HG03108 (cell line): ENCODE data around the gene PLEKHN1.
"Not testable (repeated sequence)": the region's sequence is repeated elsewhere in the genome, so short reads cannot be mapped to it uniquely, and the experiment has no call there.

Experiments used
- ATAC-seq: cut with Tn5 transposase; IDR thresholded peaks from one replicate; pipeline ENCODE4 v1.9.1; 2021; ENCODE audit warnings: moderate library complexity; ENCODE audit not compliant: unreplicated experiment

The PLEKHN1 gene

GRCh38 chr1:973459-974292 lies 7.4 kb downstream of the PLEKHN1 start:
- ATAC-seq = no peak

DNA sequence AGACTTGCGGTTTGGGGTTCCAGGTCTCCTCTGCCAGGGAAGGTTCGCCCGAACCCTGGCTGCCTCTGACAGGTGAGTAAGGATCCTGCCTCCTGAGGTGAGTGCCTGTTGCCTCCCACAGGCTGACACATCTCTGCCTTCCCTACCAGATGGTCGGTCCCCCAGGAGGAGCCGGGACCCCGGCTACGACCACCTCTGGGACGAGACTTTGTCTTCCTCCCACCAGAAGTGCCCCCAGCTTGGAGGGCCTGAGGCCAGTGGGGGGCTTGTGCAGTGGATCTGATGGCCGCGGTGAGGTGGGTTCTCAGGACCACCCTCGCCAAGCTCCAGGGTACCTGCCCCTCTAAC lies 8.0 kb downstream of the PLEKHN1 start:
- no peak for ATAC-seq

DNA sequence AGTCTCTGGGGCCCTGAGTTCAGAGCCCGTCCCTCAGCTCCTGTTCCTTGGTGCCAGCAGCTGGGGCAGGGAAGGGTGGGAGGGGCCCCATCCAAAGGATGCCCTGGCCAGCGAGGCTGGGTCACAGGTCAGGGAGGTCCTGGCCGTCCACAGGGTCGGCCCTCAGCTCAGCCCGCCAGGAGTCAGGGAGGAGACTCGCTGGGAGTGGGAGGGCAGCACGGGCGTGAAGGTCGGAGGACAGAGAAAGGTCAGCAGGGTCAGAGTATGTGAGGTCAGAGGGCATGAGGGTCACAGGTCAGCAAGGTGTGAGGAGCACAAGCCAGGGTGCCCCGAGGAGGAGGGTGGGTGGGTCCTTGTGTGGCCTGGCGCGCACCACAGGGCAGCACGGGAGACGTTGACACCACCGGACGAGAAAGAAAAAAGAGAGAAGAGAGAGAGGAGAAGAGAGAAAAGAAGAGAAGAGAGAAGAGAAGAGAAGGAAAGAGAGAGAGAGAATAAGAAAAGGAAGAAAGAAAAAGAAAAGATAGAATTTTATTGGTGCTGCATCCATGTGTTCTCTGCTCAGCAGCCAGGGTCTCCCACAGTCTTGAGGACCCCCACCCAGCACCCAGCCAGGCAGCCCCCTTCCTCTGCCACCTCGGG lies 8.5 kb downstream of the PLEKHN1 start:
- ATAC-seq = no peak

DNA sequence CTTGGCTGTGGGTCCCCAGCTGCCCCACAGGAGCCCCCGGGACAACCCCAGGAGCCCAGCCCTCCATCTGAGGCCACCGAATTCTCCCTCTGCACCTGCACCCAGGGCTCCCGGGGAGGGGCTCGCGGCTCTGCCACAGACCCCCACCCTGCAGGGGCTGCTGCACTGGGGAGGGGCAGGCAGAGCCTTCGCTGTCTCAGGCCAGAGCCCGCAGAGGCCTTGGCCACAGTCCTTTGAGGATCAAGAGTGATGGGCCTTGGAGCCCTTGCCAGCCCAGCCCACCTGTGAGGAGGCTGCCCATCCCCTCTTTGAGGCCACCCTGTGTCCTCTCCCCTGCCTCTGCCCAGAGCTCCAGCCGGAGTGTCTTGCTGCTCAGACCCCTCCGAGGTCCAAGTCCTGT lies 9.1 kb downstream of the PLEKHN1 start:
- no peak for ATAC-seq

DNA sequence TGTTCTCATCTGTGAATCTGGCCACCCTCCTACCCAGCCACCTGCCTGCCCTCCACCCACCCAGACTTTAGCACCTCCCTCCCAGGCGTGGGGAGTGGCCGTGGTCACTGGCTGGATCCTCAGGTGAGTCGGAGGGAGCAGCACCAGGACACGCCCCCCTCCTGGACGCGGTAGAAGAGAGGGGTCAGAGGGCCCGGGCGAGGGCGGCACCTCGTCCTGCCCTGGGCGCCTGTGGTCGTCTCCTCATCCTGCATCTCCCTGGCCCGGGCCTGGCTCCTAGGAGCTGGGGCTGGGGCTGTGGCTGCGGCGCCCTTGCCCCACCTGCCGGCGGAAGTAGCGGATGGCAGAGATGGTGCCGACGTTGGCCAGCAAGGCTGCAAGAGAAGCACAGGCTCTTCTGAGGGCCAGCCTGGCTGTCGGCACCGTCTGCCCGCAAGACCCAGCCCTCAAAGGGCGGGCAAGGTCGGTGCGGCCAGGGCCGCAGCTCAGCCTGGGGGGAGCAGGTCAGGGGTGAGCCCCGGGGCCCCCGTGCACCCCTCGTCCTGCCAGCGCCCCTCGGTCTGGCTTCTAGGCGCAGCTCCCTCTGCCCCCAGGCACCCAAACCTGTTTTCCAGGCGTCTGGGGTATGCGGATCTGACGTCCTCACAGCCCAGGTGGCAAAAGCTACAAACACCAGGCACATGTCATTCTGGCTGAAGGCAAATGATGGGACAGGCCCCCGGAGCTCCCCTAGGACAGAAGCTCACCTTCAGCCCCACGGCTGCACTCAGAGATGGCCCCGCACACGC lies 9.8 kb downstream of the PLEKHN1 start:
- peak; percentile 59 for ATAC-seq

DNA sequence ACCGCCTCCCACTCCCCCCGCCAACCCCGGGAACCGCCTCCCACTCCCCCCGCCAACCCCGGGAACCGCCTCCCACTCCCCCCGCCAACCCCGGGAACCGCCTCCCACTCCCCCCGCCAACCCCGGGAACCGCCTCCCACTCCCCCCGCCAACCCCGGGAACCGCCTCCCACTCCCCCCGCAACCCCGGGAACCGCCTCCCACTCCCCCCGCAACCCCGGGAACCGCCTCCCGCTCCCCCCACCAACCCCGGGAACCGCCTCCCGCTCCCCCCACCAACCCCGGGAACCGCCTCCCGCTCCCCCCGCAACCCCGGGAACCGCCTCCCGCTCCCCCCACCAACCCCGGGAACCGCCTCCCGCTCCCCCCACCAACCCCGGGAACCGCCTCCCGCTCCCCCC lies 10.5 kb downstream of the PLEKHN1 start:
- not testable (repeated sequence) for ATAC-seq

DNA sequence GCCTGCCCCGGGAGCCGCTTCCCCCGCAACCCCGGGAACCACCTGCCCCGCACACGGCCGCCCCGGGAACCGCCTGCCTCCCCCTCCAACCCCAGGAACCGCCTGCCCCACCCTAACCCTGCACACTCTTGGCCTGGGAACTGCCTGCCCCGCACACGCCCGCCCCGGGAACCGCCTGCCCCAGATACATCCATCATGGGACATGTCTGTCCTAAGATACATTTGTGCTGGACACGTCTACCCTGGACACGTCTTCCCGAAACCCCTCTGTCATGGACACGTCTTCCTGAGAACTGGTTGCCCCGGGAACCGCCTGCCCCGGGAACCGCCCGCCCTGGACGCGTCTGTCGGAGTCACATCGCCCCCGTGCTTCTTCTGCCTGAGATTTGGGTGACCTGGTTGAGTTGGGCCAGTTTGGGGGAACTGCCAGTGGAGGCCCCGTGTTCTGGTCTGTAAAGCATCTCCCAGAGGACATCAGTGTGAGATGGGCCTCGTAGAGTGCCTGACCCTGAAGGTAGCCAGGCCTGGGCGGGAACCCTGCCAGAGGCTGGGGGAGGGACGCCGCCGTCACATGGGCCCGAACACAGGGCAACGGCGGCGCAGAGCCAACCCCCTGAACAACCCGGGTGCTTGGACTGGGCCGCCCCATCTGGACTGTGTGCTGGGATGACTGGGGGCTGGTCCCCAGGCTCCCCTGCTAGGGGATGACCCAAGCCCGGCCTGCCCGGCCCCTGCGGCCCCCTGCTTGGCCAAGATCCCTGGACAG lies 12.0 kb downstream of the PLEKHN1 start:
- no peak for ATAC-seq

DNA sequence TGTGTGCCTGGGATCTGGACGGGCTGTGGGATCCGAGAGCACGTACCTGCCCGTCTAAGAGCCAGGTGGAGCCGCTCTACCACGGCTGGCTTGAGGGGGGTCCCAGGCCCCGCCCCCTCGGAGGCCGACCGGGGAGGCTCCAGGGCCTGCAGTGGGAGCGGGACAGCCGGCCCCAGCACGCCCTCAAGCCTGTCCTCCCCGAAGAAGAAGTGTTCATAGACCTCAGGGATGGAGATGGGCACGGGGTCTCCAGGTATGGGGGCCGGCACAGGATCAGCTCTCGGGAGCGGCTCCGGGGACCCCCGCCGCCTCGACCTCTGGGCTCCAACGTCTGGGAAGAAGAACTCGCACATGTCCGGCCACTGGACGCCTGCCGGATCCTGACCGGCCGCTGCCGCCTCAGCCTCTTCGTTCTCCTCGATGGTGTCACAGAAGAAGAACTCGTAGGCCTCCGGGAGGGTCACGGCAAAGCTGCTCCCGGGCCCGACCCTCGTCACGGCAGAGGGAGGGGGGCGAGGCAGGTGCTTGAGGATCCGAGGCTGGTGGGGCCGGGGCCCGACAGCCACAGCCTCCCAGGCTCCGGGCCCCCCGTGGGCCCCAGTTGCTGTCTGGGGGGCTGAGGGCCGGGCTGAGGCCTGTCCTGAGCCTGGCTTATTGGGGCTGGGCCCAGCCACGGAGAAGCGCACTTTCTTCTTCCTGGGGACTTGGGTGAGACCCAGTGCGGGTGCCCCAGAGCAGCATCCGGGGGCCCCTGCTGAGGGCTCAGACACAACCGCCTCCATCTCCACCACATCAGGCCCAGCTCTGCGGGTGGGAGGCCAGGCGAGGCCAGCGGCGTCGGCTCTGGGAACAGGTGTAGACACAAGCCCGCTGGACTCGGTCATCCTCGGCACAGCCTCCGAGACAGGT lies 12.8 kb downstream of the PLEKHN1 start:
- ATAC-seq = no peak

GRCh38 chr1:979744-980072 lies 13.4 kb downstream of the PLEKHN1 start:
- no peak for ATAC-seq

- no peak for ATAC-seq
Measured at GRCh38 chr1:980137-980571, 13.9 kb downstream of the PLEKHN1 start.

GRCh38 chr1:980602-981395 lies 14.5 kb downstream of the PLEKHN1 start:
- no peak for ATAC-seq

- ATAC-seq = no peak
Measured at GRCh38 chr1:981491-981954, 15.2 kb downstream of the PLEKHN1 start.

DNA sequence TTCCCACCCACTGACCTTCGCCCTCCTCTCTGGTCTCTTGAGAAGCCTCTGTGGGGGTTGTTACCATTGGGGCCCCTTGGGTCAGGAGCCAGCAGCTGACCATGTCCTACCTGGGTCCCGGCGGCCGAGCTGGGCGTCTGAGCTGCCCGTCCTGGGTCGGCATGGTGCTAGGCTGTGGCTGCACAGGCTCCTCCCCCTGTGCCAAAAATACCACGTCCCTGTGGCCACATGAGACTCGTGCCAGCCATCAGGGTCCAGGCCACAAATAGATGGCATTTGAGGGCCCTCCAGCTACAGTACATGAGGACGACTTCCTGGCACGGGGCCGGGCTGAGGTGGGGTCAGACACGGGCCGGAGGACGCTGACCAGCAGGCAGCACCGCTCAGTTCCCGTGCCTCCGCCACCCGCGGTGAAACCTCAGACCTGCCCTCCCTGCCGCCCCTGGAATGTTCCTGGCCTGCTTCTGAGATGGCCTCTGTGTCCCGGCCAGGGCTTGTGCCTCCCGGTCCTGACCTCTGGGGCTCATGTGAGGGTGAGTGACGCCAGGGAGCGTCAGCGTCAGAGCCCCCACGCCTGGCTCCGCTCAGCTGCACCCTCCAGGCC lies 15.8 kb downstream of the PLEKHN1 start, which contains the start of gene PERM1:
PERM1 (minus strand) TSS at position 139 of the 604 bp plus-strand sequence. CDS start 1,064 bp downstream, outside the sequence.
- ATAC-seq = no peak

- ATAC-seq = no peak
Measured at GRCh38 chr1:982765-983436, 16.6 kb downstream of the PLEKHN1 start.

- no peak for ATAC-seq
Measured at GRCh38 chr1:983798-984475, 17.7 kb downstream of the PLEKHN1 start.

DNA sequence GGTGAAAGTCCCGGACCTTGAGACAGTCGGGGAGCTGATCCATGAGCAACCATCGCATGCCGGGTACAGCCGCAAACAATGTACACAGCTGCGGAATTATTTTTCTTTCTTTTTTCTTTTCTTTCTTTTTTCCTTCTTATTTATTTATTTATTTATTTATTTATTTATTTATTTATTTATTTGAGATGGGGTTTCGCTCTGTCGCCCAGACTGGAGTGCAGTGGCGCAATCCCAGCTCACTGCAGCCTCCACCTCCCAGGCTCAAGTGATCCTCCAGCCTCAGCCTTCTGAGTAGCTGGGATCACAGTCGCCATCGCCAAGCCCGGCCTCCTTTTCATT lies 18.2 kb downstream of the PLEKHN1 start:
- no peak for ATAC-seq

DNA sequence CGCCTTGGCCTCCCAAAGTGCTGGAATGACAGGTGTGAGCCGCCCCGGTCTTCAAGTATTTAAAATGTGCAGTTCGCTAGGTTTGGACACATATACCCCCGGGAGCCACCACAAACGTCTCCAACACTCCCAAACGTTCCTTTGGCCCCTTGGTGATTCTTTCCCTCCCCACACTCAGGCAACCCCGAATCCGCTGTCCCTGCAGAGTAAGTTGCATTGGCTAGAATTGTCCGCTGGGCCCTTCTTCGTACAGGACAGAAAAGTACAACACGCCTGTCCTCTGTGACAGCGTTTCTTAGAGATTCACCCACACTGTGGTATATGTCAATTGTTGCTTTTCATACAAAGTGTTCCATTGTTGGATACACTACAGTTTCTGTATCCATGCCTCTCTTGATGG lies 18.8 kb downstream of the PLEKHN1 start:
- ATAC-seq = no peak

DNA sequence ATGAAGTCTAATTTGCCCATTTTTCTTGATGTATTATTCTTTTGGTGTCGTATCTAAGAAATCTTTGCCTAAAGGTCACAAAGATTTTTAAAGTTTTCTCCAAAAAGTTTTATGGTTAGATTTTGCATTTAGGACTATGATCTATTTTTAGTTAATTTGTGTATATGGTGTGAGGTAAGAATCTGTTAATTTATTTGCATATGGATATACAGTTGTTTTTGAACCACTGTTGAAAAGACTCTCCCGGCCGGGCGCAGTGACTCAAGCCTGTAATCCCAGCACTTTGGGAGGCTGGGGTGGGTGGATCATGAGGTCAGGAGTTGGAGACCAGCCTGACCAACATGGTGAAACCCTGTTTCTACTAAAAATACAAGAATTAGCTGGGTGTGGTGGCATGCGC lies 21.8 kb downstream of the PLEKHN1 start:
- ATAC-seq = not testable (repeated sequence)
